Glutamatergic neuron (in vitro differentiated cells): ENCODE results near the gene TULP1. TPM values are rescaled to one million over a fixed set of nuclear protein-coding genes. Genes with fewer than 3 reads are reported as not detected.
A peak's percentile ranks its signal among the peaks of the same experiment; 100 is the strongest.
"Not testable (repeated sequence)": the region's sequence is repeated elsewhere in the genome, so short reads cannot be mapped to it uniquely, and the experiment has no call there.

ENCODE experiments used
- DNase-seq: peaks from one replicate; pipeline ENCODE4 v3.0.0; 2022
- H3K27ac Mint-ChIP-seq: one replicate; pipeline ENCODE4 v1.8.0; 2020; ENCODE audit warnings: mild to moderate bottlenecking, mixed read lengths, inconsistent platforms; ENCODE audit not compliant: unreplicated experiment
- H3K27me3 Mint-ChIP-seq: one replicate; pipeline ENCODE4 v1.8.0; 2020; ENCODE audit warnings: mild to moderate bottlenecking, moderate library complexity, mixed read lengths, inconsistent platforms; ENCODE audit not compliant: unreplicated experiment
- H3K36me3 Mint-ChIP-seq: one replicate; pipeline ENCODE4 v1.8.0; 2020; ENCODE audit warnings: mild to moderate bottlenecking, mixed read lengths, inconsistent platforms; ENCODE audit not compliant: unreplicated experiment
- H3K4me1 Mint-ChIP-seq: one replicate; pipeline ENCODE4 v1.8.0; 2020; ENCODE audit warnings: mild to moderate bottlenecking, low read depth, mixed read lengths, inconsistent platforms; ENCODE audit not compliant: unreplicated experiment
- H3K4me3 Mint-ChIP-seq: one replicate; pipeline ENCODE4 v1.8.0; 2020; ENCODE audit warnings: mild to moderate bottlenecking, mixed read lengths, inconsistent platforms; ENCODE audit not compliant: unreplicated experiment
- H3K9me3 Mint-ChIP-seq: one replicate; pipeline ENCODE4 v1.8.0; 2020; ENCODE audit warnings: mild to moderate bottlenecking, moderate library complexity, mixed read lengths, inconsistent platforms; ENCODE audit not compliant: unreplicated experiment
- total RNA-seq: library from RNA; stranded (reverse); fragmentation: NEBNext Ultra II Directional; extraction: Animal tissue kit (Norgen Biotek cat#: 25700); gene quantifications from one replicate; pipeline ENCODE4 v1.2.1, GENCODE V29; 2021; ENCODE audit not compliant: unreplicated experiment
- TF ChIP-seq, protein P1 (sequence below): fragments of 200-600 bp; sonication (generic); IDR thresholded peaks from one replicate; pipeline ENCODE4 v1.5.0; 2021; ENCODE audit not compliant: partially characterized antibody, unreplicated experiment

The TULP1 gene
- total RNA-seq, 1 donor from 2014 or later: not detected

DNA sequence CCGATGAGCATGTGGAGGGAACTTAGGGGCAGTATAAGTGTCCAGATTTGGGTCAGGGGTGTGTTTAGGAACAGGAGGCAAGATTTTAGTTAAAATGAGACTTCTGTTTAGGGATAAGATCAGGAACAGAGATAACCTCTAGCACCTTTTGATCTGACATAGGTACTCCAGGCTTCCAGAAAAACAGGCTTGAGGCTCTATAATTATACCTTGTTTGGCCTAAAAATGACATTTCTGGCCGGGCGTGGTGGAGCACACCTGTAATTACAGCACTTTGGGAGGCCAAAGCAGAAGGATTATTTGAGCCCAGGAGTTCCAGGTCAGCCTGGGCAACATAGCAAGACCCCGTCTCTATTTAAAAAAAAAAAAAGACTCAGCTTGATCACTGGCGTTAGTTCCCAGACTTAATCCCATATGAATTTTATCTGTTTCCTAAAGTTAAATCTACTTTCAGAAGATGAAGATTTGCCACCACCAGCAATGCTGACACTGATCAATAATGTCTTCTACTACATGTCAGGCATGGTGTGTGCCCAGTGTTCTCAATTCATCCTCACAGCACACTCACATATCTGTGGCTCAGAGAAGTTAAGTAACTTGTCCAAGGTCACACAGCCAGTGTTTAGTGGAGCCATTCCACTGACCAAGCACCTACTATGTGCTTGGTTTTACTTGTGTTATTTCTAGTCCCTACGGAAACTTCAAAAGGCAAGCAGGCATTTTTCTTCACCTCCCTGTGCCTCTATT, 6.0 kb upstream of the TULP1 start:
- peaks cover 2% of the 10 kb centered on the region for H3K4me1 Mint-ChIP-seq
- DNase-seq: no peak
- no peaks in the 10 kb centered on the region for H3K27me3 Mint-ChIP-seq
- TF ChIP-seq, protein P1, sequence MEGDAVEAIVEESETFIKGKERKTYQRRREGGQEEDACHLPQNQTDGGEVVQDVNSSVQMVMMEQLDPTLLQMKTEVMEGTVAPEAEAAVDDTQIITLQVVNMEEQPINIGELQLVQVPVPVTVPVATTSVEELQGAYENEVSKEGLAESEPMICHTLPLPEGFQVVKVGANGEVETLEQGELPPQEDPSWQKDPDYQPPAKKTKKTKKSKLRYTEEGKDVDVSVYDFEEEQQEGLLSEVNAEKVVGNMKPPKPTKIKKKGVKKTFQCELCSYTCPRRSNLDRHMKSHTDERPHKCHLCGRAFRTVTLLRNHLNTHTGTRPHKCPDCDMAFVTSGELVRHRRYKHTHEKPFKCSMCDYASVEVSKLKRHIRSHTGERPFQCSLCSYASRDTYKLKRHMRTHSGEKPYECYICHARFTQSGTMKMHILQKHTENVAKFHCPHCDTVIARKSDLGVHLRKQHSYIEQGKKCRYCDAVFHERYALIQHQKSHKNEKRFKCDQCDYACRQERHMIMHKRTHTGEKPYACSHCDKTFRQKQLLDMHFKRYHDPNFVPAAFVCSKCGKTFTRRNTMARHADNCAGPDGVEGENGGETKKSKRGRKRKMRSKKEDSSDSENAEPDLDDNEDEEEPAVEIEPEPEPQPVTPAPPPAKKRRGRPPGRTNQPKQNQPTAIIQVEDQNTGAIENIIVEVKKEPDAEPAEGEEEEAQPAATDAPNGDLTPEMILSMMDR: no peak
- H3K9me3 Mint-ChIP-seq: no peaks in the 10 kb centered on the region
- no peak overlapping the region for H3K4me3 Mint-ChIP-seq
- no peaks in the 10 kb centered on the region for H3K36me3 Mint-ChIP-seq
- H3K27ac Mint-ChIP-seq: no peak overlapping the region

DNA sequence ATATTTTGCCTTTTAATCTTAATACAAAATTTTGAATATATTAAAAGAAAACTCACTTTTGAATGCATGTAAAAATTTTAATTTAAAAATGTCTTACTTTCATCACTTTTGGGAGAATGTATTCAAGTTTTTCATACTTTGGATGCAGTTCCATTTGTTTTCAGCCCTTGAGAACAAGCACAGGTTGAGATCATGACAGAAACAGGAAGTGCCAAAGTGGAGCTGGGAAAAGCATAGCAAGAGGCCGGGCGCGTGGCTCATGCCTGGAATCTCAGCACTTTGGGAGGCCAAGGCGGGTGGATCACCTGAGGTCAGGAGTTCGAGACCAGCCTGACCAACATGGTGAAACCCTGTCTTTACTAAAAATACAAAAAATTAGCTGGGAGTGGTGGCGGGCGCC, 5.3 kb upstream of the TULP1 start:
- not testable (repeated sequence) for H3K27me3 Mint-ChIP-seq, H3K4me1 Mint-ChIP-seq, H3K36me3 Mint-ChIP-seq

DNA sequence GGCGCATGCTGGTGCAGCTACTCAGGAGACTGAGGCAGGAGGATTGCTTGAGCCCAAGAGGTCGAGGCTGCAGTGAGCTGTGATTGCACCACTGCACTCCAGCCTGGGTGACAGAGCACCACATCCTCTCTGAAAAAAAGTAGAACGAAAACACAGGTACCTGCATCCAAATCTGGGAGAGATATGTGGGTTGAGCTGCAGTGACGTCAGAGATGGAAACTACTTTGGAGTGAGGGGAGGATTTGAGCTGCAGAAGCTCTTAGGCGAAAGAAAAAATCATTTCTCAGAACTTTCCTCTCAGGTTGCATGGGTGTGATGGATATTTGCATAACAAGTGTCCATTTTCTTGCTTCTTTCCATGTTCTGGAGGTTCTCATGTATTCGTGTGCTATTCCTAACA, 4.0 kb upstream of the TULP1 start:
- TF ChIP-seq, protein P1: no peak
- no peaks in the 10 kb centered on the region for H3K27me3 Mint-ChIP-seq
- H3K9me3 Mint-ChIP-seq: no peaks in the 10 kb centered on the region
- no peaks in the 10 kb centered on the region for H3K4me1 Mint-ChIP-seq
- no peak for DNase-seq
- no peak overlapping the region for H3K4me3 Mint-ChIP-seq
- no peak overlapping the region for H3K27ac Mint-ChIP-seq
- no peaks in the 10 kb centered on the region for H3K36me3 Mint-ChIP-seq

More for the DNA sequence above, 5.3 kb upstream of the TULP1 start:
- H3K27ac Mint-ChIP-seq, DNase-seq, H3K4me3 Mint-ChIP-seq, H3K9me3 Mint-ChIP-seq: not testable (repeated sequence)

DNA sequence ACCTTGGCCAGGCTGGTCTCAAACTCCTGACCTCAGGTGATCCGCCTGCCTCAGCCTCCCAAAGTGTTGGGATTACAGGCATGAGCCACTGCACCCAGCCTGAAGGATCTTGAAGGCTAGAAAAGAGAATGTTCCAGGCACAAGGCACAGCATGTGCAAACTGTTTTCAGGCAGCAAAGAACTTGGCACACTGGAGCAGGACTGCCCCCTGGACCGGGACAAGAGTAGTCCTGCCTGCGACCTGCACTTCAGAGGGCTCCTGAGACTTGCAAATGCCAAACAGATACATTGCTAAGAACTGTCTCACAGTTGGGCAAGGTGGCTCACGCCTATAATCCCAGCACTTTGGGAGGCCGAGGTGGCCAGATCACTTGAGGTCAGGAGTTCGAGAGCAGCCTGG, 3.2 kb upstream of the TULP1 start:
- H3K36me3 Mint-ChIP-seq, H3K27me3 Mint-ChIP-seq, H3K27ac Mint-ChIP-seq, DNase-seq, H3K4me3 Mint-ChIP-seq, H3K4me1 Mint-ChIP-seq, H3K9me3 Mint-ChIP-seq: not testable (repeated sequence)

DNA sequence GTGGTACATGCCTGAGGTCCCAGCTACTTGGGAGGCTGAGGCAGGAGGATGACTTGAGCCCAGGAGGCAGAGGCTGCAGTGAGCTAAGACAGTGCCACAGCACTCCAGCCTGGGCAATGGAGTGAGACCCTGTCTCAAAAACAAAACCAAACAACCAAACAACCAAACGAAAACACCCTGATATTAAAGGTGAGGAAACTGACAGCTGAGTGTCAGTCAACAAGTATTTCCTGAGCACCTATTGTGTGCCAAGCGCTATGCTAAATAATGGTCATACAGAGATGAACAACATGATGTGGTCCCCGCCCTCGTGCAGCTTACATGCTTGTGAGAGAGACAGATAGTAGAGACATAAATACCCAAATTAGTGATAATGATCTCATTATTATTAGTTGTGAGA, 1.9 kb upstream of the TULP1 start:
- Mint-ChIP-seq H3K9me3 (no peaks in the 10 kb centered on the region), H3K36me3 (no peaks in the 10 kb centered on the region), H3K4me1 (peaks cover 6% of the 10 kb centered on the region), H3K27me3 (peaks cover 5% of the 10 kb centered on the region), H3K4me3 (no peak overlapping the region), H3K27ac (no peak overlapping the region)
- DNase-seq: no peak
- TF ChIP-seq, protein P1: no peak

DNA sequence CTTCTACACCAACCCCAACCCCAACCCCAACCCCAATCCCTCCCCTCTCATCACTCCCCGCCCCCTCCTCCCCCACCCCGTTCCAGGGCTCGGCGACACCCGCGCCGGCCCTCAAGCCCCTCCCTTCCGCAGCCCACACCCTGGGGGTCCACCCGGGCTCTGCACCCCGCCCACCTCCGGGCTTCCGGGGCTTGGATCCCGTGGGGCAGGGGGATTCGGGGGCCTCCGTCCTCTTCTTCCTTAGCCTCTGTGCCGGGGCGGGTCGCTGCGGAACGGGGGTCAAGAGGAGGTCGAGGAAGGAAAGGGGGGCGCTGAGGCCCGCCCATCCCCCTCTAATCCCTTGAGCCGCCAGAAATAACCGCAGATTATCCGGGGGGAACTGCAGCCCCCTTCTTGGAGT, 690 bp downstream of the TULP1 start:
- Mint-ChIP-seq H3K27ac (no peak overlapping the region), H3K9me3 (peaks cover 4% of the 10 kb centered on the region), H3K36me3 (no peaks in the 10 kb centered on the region), H3K27me3 (peaks cover 7% of the 10 kb centered on the region), H3K4me1 (peaks cover 9% of the 10 kb centered on the region), H3K4me3 (peak overlapping the region; percentile 38)
- DNase-seq: no peak
- TF ChIP-seq, protein P1: no peak
